Uterine smooth muscle cell (primary cell): ENCODE measurements around the gene TRRAP. TPM values are rescaled to one million over a fixed set of nuclear protein-coding genes. Genes with fewer than 3 reads are reported as not detected.

Experiments
- total RNA-seq: library from RNA; depleted of rRNA; stranded (reverse); fragments of >200 nt; gene quantifications from 2 replicates; pipeline ENCODE4 v1.2.3, GENCODE V29; 2014

TRRAP gene
- total RNA-seq = 21.8 and 23.2 TPM in 2 replicates

DNA sequence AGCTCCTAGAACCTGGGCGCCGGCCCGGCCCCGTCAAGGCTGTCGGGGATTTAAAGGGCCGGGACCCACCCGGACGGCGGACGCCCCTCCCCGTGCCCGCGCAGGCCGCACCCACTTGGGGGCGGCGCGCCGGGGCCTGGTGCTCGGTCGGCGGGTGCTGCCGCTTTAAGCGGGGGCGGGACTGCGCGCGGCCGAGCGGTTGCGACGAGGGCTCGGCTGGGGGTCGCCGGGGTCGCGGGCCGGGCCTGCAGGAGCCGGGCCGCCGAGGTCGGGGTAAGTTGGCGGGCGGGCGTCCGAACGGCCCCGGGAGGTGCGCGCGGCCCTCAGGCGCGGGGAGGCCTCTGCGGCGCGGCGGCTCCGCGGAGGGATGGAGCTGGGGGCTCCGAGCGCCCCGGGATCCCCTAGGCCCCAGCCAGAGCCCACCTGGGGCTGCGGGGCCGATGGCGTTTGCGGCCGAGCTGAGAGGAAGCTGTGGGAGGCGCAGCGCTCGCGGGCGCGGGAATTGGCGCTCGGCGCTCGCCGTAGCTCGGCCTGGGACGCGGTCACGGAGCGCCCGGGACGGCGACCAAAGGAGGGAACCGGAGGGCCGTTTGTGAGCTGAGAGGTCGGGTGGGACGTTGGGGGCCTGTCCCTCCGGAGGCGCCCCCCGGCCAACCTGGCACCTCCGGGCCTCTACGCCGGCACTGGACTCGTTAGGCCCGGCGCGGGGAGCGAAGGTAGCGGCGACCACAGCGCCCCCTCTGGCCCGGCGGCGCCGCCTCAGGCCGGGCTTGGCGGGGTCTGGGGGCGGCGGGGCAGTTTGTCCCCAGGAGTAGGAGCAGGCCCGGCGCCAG, at the start of gene TRRAP:
TRRAP (plus strand) TSS at position 168 of the 833 bp plus-strand sequence. CDS start 2,619 bp downstream, outside the sequence.

DNA sequence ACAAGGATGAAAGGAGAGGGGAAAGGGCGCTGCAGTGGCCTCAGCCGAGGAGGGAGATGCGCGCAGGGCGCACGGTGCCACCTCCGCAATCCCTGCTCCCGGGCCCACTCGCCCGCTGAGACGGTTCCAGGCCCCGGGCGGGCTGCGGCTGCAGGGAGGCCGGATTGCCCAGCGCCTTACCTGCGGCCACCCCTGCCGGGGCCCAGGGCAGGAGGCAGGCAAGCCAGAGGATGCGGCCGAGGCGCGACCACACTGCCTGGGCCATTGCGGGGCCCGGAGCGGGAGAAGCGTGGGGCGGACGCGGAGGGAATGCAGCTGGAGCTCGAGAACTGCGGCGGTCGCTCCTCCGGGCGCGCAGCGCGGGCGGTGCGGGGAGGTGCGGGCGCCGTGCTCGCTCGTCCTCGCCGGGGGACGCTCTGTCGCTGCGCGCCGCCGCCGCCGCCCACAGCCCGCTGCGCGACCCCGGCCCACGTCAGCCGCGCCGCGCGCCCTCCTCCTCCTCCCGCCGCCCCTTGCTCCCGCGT, 8.7 kb upstream of the TRRAP start, which contains the start of gene TMEM130:
TMEM130 (minus strand) TSS at position 418 of the 524 bp plus-strand sequence; CDS start at position 265, 153 bp downstream.

Other genes with a start within 250 kb of the TRRAP start
- gene TMEM130, start 8.5 kb upstream of the TRRAP start, total RNA-seq = 0.11 and 0.25 TPM in 2 replicates